ENCODE measurements around the gene TMEM201.

DNA sequence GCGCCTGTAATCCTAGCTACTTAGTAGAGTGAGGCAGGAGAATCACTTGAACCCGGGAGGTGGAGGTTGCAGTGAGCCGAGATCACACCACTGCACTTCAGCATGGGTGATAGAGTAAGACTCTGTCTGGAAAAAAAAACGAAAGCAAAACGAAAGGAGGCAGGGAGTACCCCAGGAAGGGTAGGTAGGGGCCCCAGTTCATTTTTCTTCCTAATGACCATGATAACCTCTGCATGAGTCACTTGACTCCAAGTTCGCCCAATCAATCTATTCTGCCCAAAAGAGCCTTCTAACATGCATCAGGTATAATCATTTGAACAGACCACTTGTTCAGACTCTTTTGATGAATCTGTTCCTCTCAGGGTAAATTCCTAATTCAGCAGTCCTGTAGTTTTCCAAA, 13.2 kb upstream of the TMEM201 start:
- TF ChIP-seq POLR2A (IDR thresholded peaks at IDR 0.05; ENCODE audit: low read depth) (no peak), POLR2AphosphoS5 (IDR thresholded peaks at IDR 0.05) (no peak)
- TF ChIP-seq, protein P1, sequence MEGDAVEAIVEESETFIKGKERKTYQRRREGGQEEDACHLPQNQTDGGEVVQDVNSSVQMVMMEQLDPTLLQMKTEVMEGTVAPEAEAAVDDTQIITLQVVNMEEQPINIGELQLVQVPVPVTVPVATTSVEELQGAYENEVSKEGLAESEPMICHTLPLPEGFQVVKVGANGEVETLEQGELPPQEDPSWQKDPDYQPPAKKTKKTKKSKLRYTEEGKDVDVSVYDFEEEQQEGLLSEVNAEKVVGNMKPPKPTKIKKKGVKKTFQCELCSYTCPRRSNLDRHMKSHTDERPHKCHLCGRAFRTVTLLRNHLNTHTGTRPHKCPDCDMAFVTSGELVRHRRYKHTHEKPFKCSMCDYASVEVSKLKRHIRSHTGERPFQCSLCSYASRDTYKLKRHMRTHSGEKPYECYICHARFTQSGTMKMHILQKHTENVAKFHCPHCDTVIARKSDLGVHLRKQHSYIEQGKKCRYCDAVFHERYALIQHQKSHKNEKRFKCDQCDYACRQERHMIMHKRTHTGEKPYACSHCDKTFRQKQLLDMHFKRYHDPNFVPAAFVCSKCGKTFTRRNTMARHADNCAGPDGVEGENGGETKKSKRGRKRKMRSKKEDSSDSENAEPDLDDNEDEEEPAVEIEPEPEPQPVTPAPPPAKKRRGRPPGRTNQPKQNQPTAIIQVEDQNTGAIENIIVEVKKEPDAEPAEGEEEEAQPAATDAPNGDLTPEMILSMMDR (IDR thresholded peaks at IDR 0.05): no peak
